Tibial artery (tissue), 4 donors: ENCODE measurements around the gene SCARF2.
"Not testable (repeated sequence)": the region's sequence is repeated elsewhere in the genome, so short reads cannot be mapped to it uniquely, and the experiment has no call there.

Experiments used
- DNase-seq, 2 donors: peaks; one replicate each; pipeline ENCODE4 v3.0.0-alpha.2; 2019
- H3K27ac ChIP-seq, 2 donors: fragments of 200-600 bp; sonication (generic) in 1 of 2; 1 replicate in 1 of 2; 2 replicates in 1 of 2; pipeline ENCODE4 v1.5.1; 2018 to 2019; ENCODE audit warnings: mild to moderate bottlenecking in 1 of 2
- H3K27me3 ChIP-seq, 2 donors: fragments of 200-600 bp; sonication (generic) in 1 of 2; one replicate each; pipeline versions ENCODE4 v1.5.1 to v1.6.0; 2016 to 2019
- H3K36me3 ChIP-seq, 3 donors: fragments of 200-600 bp; sonication (generic) in 2 of 3; one replicate each; pipeline ENCODE4 v1.5.1; 2016 to 2019; ENCODE audit warnings: mild to moderate bottlenecking in 2 of 3
- H3K4me1 ChIP-seq, 4 donors: fragments of 200-600 bp; sonication (generic) in 2 of 4; 1 replicate in 3 of 4; 2 replicates in 1 of 4; pipeline ENCODE4 v1.5.1; 2016 to 2019
- H3K4me3 ChIP-seq, 2 donors: fragments of 200-600 bp; sonication (generic) in 1 of 2; 1 replicate in 1 of 2; 2 replicates in 1 of 2; pipeline ENCODE4 v1.5.1; 2018 to 2019; ENCODE audit warnings: mild to moderate bottlenecking in 2 of 2
- H3K9me3 ChIP-seq, 3 donors: fragments of 200-600 bp; sonication (generic) in 1 of 3; one replicate each; pipeline ENCODE4 v1.5.1; 2016 to 2019
- CTCF ChIP-seq, 2 experiments: fragments of 200-600 bp in 1 of 2; fragments of 450-650 bp in 1 of 2; IDR thresholded peaks; one replicate each; pipeline ENCODE4 v1.5.1; 2017 to 2019; ENCODE audit warnings: antibody characterized with exemption in 2 of 2, mild to moderate bottlenecking in 1 of 2, moderate library complexity in 1 of 2
- intact Hi-C: fragments of 100-400 bp; cut with DNase I; formaldehyde crosslinking; loops from one replicate; pipeline ENCODE4 v1.15.0; 2023; ENCODE audit warnings: low total_unique reads

SCARF2 gene

GRCh38 chr22:20384171-20384570 is 53.5 kb downstream of the SCARF2 start:
- H3K4me3 ChIP-seq, result no peak overlapping the region
- no peaks in the 10 kb centered on the region for H3K9me3 ChIP-seq
- intact Hi-C loops, result no loop called here
- DNase-seq, result no peak
- TF ChIP-seq CTCF (IDR thresholded peaks at IDR 0.05), result no peak
- no peak overlapping the region for H3K27ac ChIP-seq
- no peaks in the 10 kb centered on the region for H3K4me1 ChIP-seq
- H3K27me3 ChIP-seq, result peaks cover 0 to 28% of the 10 kb centered on the region in 2 donors
- H3K36me3 ChIP-seq, result no peaks in the 10 kb centered on the region

- DNase-seq, result no peak
- Histone ChIP-seq H3K36me3 (no peaks in the 10 kb centered on the region), H3K9me3 (no peaks in the 10 kb centered on the region), H3K4me1 (no peaks in the 10 kb centered on the region), H3K4me3 (no peak overlapping the region), H3K27ac (no peak overlapping the region), H3K27me3 (peaks cover 0 to 28% of the 10 kb centered on the region in 2 donors)
- intact Hi-C loops, result no loop called here
- no peak for TF ChIP-seq CTCF (IDR thresholded peaks at IDR 0.05)
Observed at GRCh38 chr22:20383538-20383937, 54.1 kb downstream of the SCARF2 start.

GRCh38 chr22:20380486-20380885 is 57.1 kb downstream of the SCARF2 start:
- intact Hi-C loops, result no loop called here
- H3K4me3 ChIP-seq, result no peak overlapping the region
- peaks cover 0 to 18% of the 10 kb centered on the region in 2 donors for H3K27me3 ChIP-seq
- no peaks in the 10 kb centered on the region for H3K9me3 ChIP-seq
- H3K27ac ChIP-seq, result no peak overlapping the region
- no peak for DNase-seq
- no peak for TF ChIP-seq CTCF (IDR thresholded peaks at IDR 0.05)
- H3K4me1 ChIP-seq, result no peaks in the 10 kb centered on the region
- no peaks in the 10 kb centered on the region for H3K36me3 ChIP-seq

GRCh38 chr22:20378684-20379083 is 58.9 kb downstream of the SCARF2 start:
- DNase-seq, intact Hi-C loops, H3K27me3 ChIP-seq, H3K4me1 ChIP-seq, H3K9me3 ChIP-seq, H3K27ac ChIP-seq, H3K4me3 ChIP-seq, H3K36me3 ChIP-seq: not testable (repeated sequence)

- no peak for DNase-seq
- no peak for TF ChIP-seq CTCF (IDR thresholded peaks at IDR 0.05)
- no peaks in the 10 kb centered on the region for H3K27me3 ChIP-seq
Observed at GRCh38 chr22:20378110-20378509, 59.5 kb downstream of the SCARF2 start.

GRCh38 chr22:20376983-20377382 is 60.6 kb downstream of the SCARF2 start:
- H3K36me3 ChIP-seq, DNase-seq, intact Hi-C loops, H3K4me3 ChIP-seq, H3K9me3 ChIP-seq, H3K4me1 ChIP-seq, H3K27ac ChIP-seq, H3K27me3 ChIP-seq: not testable (repeated sequence)

More at GRCh38 chr22:20378110-20378509, 59.5 kb downstream of the SCARF2 start:
- Histone ChIP-seq H3K4me1 (no peaks in the 10 kb centered on the region), H3K4me3 (no peak overlapping the region), H3K9me3 (no peaks in the 10 kb centered on the region), H3K36me3 (no peaks in the 10 kb centered on the region), H3K27ac (no peak overlapping the region)
- intact Hi-C loops, result no loop called here

- DNase-seq, H3K4me1 ChIP-seq, H3K36me3 ChIP-seq, intact Hi-C loops, H3K27me3 ChIP-seq, H3K27ac ChIP-seq, H3K4me3 ChIP-seq, H3K9me3 ChIP-seq: not testable (repeated sequence)
Observed at GRCh38 chr22:20376281-20376680, 61.3 kb downstream of the SCARF2 start.
